Keratinocyte (primary cell): ENCODE measurements around the gene LUZP1. TPM values are rescaled to one million over a fixed set of nuclear protein-coding genes. Genes with fewer than 3 reads are reported as not detected.
"Not testable (repeated sequence)": the region's sequence is repeated elsewhere in the genome, so short reads cannot be mapped to it uniquely, and the experiment has no call there.

Experiments used
- DNase-seq: peaks from one replicate; pipeline ENCODE4 v3.0.0-alpha.2; 2011; ENCODE audit warnings: low read depth, missing footprints, low spot score
- FAIRE-seq: peaks from 2 replicates; lab custom pipeline; 2011; peaks lifted over from hg19 to GRCh38; lab: Jason Lieb, UNC
- H2AFZ ChIP-seq: 2 replicates; pipeline ENCODE4 v1.6.0; 2012; ENCODE audit warnings: low read length, control low read depth, inconsistent platforms; ENCODE audit not compliant: control insufficient read depth
- H3K27ac ChIP-seq: 2 replicates; pipeline ENCODE4 v1.5.1; 2011; ENCODE audit warnings: low read length; ENCODE audit not compliant: control insufficient read depth, insufficient read depth
- H3K27me3 ChIP-seq: 3 replicates; pipeline ENCODE4 v1.6.0; 2011; ENCODE audit warnings: low read length; ENCODE audit not compliant: control insufficient read depth, insufficient read depth; ENCODE audit errors: extremely low read depth
- H3K36me3 ChIP-seq, 2 experiments: 2 replicates in 1 of 2; 3 replicates in 1 of 2; pipeline ENCODE4 v1.5.1; 2011; ENCODE audit warnings: low read length in 2 of 2, mild to moderate bottlenecking in 1 of 2; ENCODE audit not compliant: control insufficient read depth in 2 of 2, insufficient read depth in 2 of 2; ENCODE audit errors: extremely low read depth in 1 of 2
- H3K4me1 ChIP-seq: 3 replicates; pipeline ENCODE4 v1.5.1; 2011; ENCODE audit warnings: low read length; ENCODE audit not compliant: control insufficient read depth, insufficient read depth; ENCODE audit errors: extremely low read depth
- H3K4me2 ChIP-seq: 3 replicates; pipeline ENCODE4 v1.6.0; 2011; ENCODE audit warnings: low read depth, low read length; ENCODE audit not compliant: control insufficient read depth, insufficient read depth; ENCODE audit errors: extremely low read depth
- H3K4me3 ChIP-seq, 3 experiments: fragments of 200-600 bp in 1 of 3; sonication (generic) in 1 of 3; 2 replicates in 2 of 3; 3 replicates in 1 of 3; pipeline ENCODE4 v1.5.1; 2011 to 2016; ENCODE audit warnings: low read length in 3 of 3, mild to moderate bottlenecking in 3 of 3, control low read depth in 2 of 3, inconsistent platforms in 1 of 3, low read depth in 1 of 3, mixed read lengths in 1 of 3, mixed run types in 1 of 3, moderate library complexity in 1 of 3; ENCODE audit not compliant: control insufficient read depth in 2 of 3, insufficient read depth in 2 of 3; ENCODE audit errors: extremely low read depth in 1 of 3
- H3K79me2 ChIP-seq: 2 replicates; pipeline ENCODE4 v1.6.0; 2012; ENCODE audit warnings: low read length; ENCODE audit not compliant: control insufficient read depth, insufficient read depth
- H3K9ac ChIP-seq: 3 replicates; pipeline ENCODE4 v1.6.0; 2011; ENCODE audit warnings: low read length; ENCODE audit not compliant: control insufficient read depth, insufficient read depth; ENCODE audit errors: extremely low read depth
- H3K9me1 ChIP-seq: 3 replicates; pipeline ENCODE4 v1.6.0; 2011; ENCODE audit warnings: low read length; ENCODE audit not compliant: control insufficient read depth, insufficient read depth; ENCODE audit errors: extremely low read depth
- H3K9me3 ChIP-seq: 2 replicates; pipeline ENCODE4 v1.5.1; 2012; ENCODE audit warnings: low read depth, low read length; ENCODE audit not compliant: control insufficient read depth
- H4K20me1 ChIP-seq: 3 replicates; pipeline ENCODE4 v1.6.0; 2011; ENCODE audit warnings: low read length; ENCODE audit not compliant: control insufficient read depth, insufficient read depth; ENCODE audit errors: extremely low read depth
- EZH2 ChIP-seq: IDR thresholded peaks from one replicate; pipeline ENCODE4 v1.6.1; 2012; ENCODE audit warnings: inconsistent platforms, mild to moderate bottlenecking, low read length, moderate library complexity
- dilution Hi-C: fragments of 300-500 bp; cut with MboI; formaldehyde crosslinking; loops from one replicate; pipeline ENCODE4 v1.7.0; 2020; ENCODE audit warnings: low sequenced_read_pairs; ENCODE audit not compliant: extremely low pct_ligation_motif_present
- polyA plus RNA-seq, 5 experiments: library from polyadenylated mRNA; depleted of rRNA in 3 of 5; stranded (reverse) in 3 of 5; stranded (forward) in 1 of 5; unstranded in 1 of 5; fragments of >200 nt; gene quantifications; 1 replicate in 1 of 5; 2 replicates in 3 of 5; 3 replicates in 1 of 5; pipeline versions ENCODE4 v1.2.1 to v1.2.3, GENCODE V29; 2011 to 2012; ENCODE audit warnings: missing spikeins in 2 of 5, low read depth in 1 of 5, low replicate concordance in 1 of 5
- TF ChIP-seq, protein P1 (sequence below), 3 experiments: IDR thresholded peaks in 1 of 3; conservative IDR thresholded peaks in 1 of 3; optimal IDR thresholded peaks in 1 of 3; 2 replicates in 2 of 3; 3 replicates in 1 of 3; pipeline versions ENCODE3 to v1.5.1; 2011; ENCODE audit warnings: low read length in 3 of 3, mild to moderate bottlenecking in 3 of 3, moderate library complexity in 2 of 3, control low read depth in 1 of 3, inconsistent platforms in 1 of 3; ENCODE audit not compliant: insufficient read depth in 2 of 3; ENCODE audit errors: extremely low read depth in 1 of 3

The LUZP1 gene
- polyA plus RNA-seq, 1 donor (not counting 4 experiments of a cell fraction or from before 2014, with no cell fraction given), result 52.5 TPM

DNA sequence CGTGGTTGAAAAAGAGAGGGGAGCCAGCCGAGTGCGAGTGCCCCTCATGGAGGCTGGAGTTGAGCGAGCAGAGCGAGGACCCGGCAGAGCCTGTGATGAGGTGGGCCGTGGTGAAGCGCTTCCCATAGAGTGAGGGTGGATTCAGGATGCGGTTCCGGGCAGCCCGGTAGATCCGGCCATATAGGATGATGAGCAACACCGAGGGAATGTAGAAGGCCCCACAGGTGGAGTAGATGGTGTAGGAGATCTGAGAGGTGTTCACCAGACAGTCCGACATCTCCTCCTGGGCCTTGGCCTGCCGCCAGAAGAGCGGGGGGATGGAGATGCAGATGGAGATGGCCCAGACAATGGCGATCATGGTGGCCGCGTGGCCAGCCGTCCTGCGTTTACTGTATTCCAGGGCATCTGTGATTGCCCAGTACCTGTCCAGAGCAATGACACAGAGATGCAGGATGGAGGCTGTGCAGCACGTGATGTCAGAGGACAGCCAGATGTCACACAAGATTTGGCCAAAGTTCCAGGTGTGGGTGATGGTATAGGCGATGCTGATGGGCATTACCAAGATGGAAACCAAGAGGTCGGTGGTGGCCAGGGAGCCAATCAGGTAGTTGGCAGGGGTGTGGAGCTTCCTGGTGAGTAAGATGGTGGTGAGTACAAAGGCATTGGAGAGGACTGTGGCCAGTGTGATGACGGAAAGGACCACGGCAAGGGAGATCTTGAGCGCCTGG is 24.9 kb upstream of the LUZP1 start:
- dilution Hi-C loops, result no loop called here
- DNase-seq (no peak), FAIRE-seq (no peak)
- Histone ChIP-seq H3K36me3 (no peaks in the 10 kb centered on the region), H2AFZ (no peak overlapping the region), H3K79me2 (no peaks in the 10 kb centered on the region), H3K27me3 (no peaks in the 10 kb centered on the region), H3K9me3 (no peaks in the 10 kb centered on the region), H3K27ac (peak overlapping the region; percentile 74), H3K9me1 (no peaks in the 10 kb centered on the region), H3K4me2 (no peak overlapping the region), H4K20me1 (no peaks in the 10 kb centered on the region), H3K4me1 (peaks cover 45% of the 10 kb centered on the region), H3K4me3 (no peak overlapping the region), H3K9ac (peak overlapping the region; percentile 1)
- TF ChIP-seq, protein P1, sequence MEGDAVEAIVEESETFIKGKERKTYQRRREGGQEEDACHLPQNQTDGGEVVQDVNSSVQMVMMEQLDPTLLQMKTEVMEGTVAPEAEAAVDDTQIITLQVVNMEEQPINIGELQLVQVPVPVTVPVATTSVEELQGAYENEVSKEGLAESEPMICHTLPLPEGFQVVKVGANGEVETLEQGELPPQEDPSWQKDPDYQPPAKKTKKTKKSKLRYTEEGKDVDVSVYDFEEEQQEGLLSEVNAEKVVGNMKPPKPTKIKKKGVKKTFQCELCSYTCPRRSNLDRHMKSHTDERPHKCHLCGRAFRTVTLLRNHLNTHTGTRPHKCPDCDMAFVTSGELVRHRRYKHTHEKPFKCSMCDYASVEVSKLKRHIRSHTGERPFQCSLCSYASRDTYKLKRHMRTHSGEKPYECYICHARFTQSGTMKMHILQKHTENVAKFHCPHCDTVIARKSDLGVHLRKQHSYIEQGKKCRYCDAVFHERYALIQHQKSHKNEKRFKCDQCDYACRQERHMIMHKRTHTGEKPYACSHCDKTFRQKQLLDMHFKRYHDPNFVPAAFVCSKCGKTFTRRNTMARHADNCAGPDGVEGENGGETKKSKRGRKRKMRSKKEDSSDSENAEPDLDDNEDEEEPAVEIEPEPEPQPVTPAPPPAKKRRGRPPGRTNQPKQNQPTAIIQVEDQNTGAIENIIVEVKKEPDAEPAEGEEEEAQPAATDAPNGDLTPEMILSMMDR (optimal IDR thresholded peaks at IDR 0.05 in 1 of 3, IDR thresholded peaks at IDR 0.05 in 1 of 3, conservative IDR thresholded peaks at IDR 0.05 in 1 of 3; ENCODE audit: extremely low read depth in 1 of 3, insufficient read depth in 2 of 3, low read length in 3 of 3), result no peak
- no peak for TF ChIP-seq EZH2

DNA sequence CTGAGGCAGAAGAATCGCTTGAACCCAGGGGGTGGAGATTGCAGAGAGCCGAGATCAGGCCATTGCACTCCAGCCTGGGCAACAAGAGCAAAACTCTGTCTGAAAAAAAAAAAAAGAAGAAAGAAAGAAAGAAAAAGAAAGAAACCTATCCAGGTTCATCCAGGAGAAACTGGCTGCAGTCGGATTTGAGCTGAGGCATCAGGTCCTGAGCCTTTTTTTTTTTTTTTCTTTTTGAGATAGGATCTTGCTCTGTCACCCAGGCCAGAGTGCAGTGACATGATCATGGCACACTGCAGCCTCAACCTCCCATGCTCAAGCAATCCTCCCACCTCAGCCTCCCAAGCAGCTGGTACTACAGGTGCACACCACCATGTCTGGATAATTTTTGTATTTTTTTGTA is 22.5 kb upstream of the LUZP1 start:
- H3K4me1 ChIP-seq, result peaks cover 37% of the 10 kb centered on the region
- H3K4me3 ChIP-seq, result no peak overlapping the region
- H2AFZ ChIP-seq, result no peak overlapping the region
- DNase-seq (no peak), FAIRE-seq (no peak)
- no peaks in the 10 kb centered on the region for H4K20me1 ChIP-seq
- H3K27ac ChIP-seq, result no peak overlapping the region
- no peaks in the 10 kb centered on the region for H3K9me3 ChIP-seq
- H3K27me3 ChIP-seq, result no peaks in the 10 kb centered on the region
- no peaks in the 10 kb centered on the region for H3K36me3 ChIP-seq
- no peak overlapping the region for H3K9ac ChIP-seq
- TF ChIP-seq EZH2, result no peak
- TF ChIP-seq, protein P1 (optimal IDR thresholded peaks at IDR 0.05 in 1 of 3, IDR thresholded peaks at IDR 0.05 in 1 of 3, conservative IDR thresholded peaks at IDR 0.05 in 1 of 3; ENCODE audit: extremely low read depth in 1 of 3, insufficient read depth in 2 of 3, low read length in 3 of 3), result no peak
- H3K9me1 ChIP-seq, result no peaks in the 10 kb centered on the region
- dilution Hi-C loops, result no loop called here
- H3K79me2 ChIP-seq, result no peaks in the 10 kb centered on the region
- no peak overlapping the region for H3K4me2 ChIP-seq

DNA sequence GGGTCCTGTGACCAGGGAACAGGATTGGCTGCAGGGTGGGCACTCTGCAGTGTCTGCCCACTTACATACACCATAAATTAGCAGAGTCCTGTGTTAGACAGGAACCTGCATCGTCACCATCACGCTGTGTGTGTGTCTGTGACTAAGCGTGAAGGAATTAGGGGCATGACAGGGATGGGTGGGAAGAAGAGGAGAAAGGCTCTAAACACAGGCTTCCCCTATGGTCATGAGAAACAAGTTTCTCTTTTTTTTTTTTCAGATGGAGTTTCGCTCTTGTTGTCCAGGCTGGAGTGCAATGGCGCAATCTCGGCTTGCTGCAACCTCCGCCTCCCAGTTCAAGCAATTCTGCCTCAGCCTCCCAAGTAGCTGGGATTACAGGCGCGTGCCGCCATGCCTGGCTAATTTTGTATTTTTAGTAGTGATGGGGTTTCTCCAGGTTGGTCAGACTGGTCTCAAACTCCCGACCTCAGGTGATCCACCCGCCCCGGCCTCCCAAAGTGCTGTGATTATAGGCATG is 20.3 kb upstream of the LUZP1 start:
- H3K9me1 ChIP-seq, DNase-seq, H3K79me2 ChIP-seq, H3K4me3 ChIP-seq, dilution Hi-C loops, H3K36me3 ChIP-seq, H3K27me3 ChIP-seq, H3K9me3 ChIP-seq, H4K20me1 ChIP-seq: not testable (repeated sequence)
- H3K9ac ChIP-seq, result peak overlapping the region; percentile 70
- peak overlapping the region; percentile 21 for H2AFZ ChIP-seq
- peak; percentile 67 for FAIRE-seq
- peak overlapping the region; percentile 93 for H3K27ac ChIP-seq
- peak overlapping the region; percentile 34 for H3K4me2 ChIP-seq
- peaks cover 22% of the 10 kb centered on the region for H3K4me1 ChIP-seq
